GM19043 (cell line): ENCODE results near the gene REEP1.
A peak's percentile ranks its signal among the peaks of the same experiment; 100 is the strongest.
"Not testable (repeated sequence)": the region's sequence is repeated elsewhere in the genome, so short reads cannot be mapped to it uniquely, and the experiment has no call there.

Experiments used
- ATAC-seq: cut with Tn5 transposase; IDR thresholded peaks from one replicate; pipeline ENCODE4 v1.9.1; 2021; ENCODE audit warnings: low read depth; ENCODE audit not compliant: unreplicated experiment

REEP1 gene

DNA sequence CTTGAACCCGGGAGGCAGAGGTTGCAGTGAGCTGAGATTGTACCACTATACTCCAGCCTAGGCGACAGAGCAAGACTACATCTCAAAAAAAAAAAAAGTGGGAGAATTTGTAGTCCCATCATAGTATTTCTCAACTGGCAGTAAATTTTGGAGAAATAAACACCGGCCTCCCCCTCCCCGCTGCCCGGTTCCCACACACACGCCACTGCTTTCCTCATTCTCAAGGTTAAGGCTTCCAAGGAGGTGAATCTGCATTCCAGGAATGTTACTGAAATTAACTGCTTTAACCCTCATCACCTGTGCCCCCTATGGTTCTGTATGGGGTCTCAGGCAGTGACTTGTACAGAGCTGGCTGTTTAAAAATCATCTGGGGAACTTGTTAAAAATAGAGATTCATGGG is 88.2 kb downstream of the REEP1 start:
- ATAC-seq = no peak

DNA sequence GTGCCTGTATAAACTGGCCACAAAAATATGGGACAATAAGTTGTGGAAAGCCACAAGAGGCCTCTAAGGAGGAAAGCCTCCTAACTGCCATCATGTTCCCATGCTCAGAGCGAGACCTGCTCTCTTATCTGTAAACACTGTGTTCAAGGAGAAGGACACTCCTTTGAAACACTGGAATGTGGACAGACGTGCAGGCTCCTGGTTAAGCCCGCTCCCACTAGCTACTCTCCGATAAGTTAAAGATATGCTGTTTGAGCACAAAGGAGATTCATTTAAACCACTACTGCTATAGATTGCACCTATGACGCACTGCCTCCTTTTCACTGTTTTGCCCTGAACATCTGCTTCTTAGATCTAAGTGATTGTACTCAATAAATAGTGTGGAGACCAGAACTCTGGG is 92.2 kb downstream of the REEP1 start:
- not testable (repeated sequence) for ATAC-seq

DNA sequence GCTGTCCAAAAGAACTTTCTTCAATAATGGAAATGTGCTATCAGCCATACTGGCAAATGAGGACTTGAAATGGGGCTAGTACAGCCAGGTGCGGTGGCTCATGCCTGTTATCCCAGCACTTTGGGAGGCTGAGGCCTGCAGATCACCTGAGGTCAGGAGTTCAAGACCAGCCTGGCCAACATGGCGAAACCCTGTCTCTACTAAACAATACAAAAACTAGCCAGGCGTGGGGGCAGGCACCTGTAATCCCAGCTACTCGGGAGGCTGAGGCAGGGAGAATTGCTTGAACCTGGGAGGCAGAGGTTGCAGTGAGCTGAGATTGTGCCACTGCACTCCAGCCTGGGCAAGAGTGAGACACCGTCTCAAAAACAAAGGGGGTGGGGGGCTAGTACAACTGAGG is 92.6 kb downstream of the REEP1 start:
- not testable (repeated sequence) for ATAC-seq

DNA sequence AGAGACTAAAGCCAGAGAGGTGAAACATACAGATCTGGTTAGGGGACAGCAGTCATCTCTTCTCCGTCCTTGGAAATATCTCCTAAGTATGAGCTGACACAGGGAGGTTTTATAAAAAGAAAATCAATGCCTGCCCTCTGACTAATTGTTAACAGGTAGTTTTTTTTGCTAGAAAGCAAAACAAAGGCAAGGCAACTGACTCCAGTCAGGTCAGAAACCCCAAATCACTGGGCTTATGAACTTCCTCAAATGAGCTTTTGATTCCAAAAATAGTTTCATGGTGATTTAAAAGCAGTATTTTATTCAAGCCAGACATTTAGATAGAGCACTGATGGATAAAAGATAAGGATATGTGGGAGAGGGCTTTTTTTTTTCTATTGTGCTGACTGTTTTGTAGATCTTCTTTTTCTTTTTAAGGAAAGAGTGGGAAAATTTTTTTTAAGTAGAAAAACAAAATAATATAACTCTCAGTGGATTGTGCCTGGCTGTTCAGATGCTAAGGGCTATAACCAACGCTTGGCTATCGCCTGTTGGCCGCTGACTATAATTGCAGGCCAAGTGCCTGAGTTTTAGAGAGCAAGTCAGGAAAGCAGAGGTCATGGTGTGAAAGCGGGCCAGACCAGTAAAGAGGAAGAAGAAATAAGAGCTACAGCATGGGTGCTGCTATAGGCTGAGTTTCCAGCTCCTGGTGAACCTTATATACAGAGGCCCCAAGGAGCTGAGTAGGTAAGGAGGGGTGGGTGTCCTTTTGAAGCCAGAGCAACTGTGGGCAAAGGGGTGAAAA is 93.3 kb downstream of the REEP1 start:
- ATAC-seq = no peak

DNA sequence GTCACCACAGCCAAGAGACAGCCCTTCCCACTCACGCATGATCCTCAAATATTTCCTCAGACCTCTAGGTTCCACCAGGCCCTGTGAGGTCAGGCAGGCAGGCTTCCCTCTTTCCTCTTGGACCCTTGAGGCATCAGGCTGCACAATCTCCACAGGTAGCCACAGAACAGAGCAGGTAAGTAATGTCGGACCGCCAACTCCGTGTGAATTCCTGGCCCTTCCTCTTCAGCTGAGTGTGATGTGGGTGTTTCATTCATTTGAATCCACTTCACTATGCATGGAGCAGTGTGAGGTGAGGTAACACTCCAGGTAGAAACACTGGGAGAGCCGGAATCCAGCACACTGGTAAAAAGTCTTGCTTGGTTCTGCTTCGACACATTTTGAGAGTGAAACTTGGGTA is 94.2 kb downstream of the REEP1 start:
- ATAC-seq = no peak

DNA sequence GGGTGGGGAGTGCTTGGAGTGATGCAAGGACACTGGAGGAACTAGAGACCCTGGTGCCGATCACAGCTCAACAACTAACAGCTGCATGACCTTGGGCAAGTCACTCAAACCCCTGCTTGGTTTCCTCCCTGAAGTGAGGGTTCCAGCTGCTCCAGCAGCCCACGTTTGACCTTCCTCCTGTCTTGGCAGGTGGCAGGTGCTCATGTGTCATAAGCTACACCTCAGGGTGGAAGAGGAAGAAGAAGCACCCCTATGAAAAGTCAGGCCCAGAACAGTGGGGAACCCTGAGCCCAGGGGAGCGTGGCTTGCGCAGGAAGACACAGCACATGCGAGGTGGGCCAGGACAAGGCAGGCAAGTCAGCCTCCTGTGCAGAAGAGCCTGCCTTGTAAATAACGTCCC is 95.8 kb downstream of the REEP1 start:
- ATAC-seq = no peak

DNA sequence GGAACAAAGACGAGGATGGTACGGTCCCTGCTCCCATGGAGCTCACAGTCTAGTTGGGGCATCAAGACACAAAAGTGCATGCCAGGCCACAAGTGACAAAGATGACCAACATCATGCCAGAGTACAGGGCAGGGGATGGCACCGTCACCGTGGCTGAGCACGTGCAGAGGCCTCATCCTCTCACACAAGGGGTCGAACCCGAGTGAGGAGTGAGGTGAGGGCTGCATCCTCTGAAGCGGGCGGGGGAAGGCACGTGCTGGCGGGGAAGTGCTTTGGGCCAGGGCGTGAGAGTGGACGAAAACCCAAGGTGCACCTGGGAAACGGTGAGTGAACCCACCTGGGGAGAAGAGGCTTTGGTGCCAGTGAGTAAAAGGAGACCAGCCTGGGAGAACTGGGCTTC is 97.2 kb downstream of the REEP1 start:
- no peak for ATAC-seq

DNA sequence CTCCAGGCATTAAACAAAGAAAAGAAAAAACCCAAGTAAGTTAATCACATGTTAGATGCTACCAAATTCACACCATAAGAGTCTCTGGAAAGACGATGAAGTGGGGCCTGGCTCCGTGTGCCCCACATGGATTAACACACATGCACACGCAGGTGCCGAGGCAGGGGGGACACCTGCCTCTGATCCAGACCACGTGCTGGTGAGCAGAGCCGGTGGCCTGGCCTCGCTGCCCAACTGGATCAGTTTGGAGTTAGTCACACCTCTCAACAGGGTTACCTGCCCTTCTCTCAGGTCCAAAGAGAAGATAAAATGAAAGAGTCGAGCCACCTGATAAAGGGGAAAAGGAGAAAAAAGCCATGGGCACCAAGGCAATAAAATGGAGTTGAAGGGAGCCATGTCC is 97.7 kb downstream of the REEP1 start:
- ATAC-seq = no peak

DNA sequence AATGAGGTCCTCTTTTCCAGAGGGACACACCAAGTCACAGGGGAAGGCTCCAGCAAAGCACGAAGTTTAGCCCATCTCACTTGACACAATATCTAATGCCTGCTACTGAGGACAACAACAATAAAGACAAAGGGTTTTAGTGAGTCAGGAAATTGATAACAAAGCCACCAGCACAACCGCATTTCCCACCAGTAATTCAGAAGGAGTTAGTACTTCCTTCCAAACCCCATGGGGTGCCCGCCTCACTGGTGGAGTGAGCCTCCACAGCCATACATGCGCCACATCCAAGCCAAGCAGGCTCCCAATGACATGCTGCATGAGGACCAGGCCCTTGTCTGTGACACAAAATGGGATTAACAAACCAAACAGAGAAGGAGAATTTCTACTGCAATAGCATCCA is 98.1 kb downstream of the REEP1 start:
- ATAC-seq = no peak

DNA sequence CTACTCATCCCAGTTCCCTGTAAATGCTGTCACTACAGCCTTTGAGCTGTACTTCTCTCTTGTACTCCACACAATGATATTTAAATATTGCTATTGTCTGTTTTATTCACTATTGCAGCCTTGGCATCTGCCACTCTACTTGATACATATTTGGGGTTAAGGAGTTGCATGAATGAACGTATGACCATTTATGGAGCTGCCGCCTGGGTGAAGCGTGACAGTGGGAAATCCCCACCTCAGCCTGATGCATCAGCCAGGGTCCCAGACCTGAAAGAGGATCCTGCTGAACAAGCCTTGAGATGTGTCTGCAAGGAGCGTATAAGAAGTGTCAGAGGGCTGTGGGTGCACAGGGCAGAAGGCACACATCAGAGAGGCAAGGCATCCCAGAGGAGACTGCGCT is 99.1 kb downstream of the REEP1 start:
- peak; percentile 78 for ATAC-seq

DNA sequence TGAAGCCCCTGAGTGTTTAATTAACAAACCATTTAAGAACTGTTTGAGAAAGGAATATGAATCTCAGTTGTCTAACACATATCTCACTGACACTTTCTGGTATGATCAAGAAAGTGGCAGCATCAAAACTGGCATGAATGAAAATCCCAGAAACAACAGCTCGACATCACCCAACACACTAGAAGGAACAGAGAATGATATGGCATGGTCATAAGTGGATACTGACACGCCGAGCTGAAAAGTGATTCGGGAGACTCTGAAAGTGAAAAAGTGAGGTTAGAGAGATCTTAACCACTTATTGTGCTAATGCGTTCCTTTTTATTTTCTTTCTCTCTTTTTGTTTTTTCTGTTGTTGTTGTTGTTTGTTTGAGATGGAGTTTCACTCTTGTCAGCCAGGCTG is 100.3 kb downstream of the REEP1 start:
- peak; percentile 43 for ATAC-seq

DNA sequence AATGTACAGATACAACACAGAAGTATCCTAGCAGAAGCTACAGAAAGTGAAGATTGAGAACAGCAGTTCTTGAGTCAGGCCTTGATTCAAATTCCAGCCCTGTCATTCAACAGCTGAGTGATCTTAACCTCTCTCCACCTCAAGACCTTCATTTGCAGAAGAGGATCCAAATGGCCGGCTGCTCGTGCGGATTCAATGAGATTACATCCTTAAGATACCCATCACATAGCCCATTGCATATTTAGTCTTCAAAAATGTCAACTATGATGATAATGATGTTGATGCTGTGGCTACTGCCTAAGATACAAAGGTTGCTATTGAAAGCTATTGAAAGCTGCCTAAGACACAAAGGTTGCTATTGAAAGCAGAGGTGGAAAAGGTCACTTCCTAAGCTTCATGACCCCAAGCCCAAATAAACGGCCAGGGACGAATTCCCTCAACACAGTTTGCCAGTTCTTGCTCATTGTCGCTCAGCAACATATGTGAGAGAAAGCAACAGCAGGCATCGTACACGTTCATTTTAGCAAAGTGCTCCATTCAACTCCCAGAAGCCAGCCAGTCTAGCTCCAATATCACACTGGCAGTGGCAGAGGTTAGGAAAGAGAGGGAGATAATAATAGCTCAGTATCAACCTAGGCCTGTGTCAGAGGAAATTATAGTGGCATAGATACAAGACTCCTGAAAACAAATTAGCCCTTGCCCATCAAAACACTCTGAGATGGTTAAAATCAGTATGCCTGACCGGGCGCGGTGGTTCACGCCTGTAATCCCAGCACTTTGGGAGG is 102.0 kb downstream of the REEP1 start:
- no peak for ATAC-seq

DNA sequence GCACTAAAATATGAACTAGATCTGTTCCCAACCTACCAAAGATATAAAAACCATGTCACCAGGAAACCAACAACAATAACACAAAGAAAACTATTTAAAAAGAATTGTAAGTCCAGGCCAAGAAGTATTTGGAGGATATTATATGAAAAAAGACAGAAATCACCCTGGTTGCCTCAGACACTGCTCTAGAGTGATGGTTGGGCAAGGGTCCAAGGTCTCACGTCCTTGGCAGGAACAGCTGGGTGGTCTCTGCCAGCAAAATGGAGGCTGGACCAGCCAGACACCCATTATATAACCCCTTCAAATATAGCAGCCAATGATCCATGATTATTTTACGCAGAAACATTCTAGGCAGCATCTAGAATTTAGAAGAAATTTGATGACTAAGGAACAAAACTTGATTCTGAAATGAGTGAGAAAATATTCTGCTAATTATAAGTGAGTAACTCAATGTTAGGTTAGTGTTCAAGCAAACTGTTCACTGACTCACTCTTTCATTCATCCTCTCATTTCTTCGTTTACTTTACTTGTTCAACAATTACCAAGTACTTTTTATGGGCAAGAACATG is 102.8 kb downstream of the REEP1 start:
- ATAC-seq = no peak

DNA sequence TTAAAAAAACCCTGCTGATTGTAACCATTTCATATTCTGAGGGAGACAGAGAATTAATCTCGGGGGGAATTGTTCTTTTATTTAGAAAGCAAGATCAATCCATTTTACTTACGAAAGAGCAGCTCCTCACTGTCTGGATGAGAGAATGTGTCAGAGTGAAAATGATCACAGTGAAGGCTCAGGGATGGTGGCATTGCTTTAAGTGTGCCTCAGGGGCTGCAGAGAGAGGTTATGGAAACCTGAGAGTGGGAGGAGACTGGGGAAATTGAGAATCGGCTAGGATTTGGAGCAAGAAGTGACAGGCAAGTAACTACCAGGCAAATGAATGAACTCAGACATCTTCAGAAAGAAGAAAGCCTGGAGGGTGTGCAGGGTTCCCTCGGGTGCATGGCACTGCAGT is 104.0 kb downstream of the REEP1 start:
- no peak for ATAC-seq

DNA sequence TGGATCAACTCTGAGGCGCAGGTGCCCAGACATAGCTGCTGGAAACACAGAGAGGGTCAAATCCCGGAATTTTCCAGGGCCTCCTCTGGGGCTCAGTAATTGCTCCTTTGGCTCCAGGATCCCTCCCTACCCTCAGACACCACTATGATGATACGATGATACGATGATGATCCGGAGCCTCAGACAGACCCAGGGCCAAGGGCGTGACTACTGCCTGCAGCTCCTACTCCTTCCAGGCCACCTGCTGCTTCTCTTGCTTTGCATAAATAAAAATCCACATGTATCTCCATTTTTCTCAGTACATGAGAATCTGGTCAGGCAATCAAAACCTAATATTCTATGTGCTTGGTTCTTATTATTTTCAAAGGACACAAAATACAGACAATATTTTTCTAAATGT is 104.5 kb downstream of the REEP1 start:
- no peak for ATAC-seq

DNA sequence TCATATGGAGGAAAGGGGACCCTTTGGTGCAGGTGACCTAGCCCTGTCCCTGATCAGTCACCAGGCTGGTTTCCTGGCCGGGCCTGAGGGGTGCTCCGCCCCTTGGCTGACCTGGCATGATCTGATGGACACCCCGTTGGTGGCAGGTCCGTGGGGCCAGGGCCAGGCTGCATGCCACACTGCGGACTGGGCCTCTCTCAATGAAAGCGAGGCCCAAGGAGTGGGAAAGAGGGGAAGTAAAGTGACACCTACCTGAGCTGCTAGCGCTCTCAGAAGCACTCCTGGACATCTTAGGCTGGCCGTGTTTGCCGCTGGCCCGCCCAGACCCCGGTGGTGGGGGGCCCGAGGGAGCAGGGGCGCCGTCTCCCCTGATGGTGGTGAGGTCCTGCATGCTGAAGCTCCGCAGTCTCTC is 105.0 kb downstream of the REEP1 start:
- ATAC-seq = no peak

DNA sequence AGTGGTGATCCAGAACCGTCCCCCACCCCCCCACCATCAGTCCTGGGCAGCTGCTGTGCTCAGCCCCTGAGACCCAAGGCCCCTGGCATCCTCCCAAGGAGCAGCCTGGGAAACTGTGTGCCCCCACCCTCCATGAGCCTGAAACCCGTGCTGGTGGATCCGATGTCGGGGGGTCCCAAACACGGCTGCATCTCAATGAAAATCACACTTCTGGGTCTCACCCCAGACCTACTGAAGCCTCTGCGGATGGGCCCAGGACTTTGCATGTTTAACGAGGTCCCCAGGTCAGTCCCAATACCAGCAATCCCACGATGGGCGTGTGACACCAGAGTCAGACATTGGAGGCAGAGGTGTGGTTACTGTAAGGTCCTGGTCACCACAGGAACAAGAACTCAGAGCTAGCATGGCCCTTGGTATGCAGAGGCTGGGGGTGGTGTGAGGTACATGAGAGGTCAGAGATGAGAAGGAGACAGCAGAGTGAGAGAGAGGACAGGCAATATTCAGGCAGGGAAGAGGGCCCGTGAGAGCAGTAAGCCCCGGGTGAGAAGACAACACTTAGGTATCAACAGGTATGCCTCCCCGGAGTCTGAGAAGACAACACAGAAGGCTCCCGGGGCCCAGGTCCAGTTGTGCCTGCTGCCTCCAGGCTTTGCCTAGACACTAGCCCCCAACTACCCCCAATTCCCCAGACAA is 105.6 kb downstream of the REEP1 start:
- no peak for ATAC-seq

DNA sequence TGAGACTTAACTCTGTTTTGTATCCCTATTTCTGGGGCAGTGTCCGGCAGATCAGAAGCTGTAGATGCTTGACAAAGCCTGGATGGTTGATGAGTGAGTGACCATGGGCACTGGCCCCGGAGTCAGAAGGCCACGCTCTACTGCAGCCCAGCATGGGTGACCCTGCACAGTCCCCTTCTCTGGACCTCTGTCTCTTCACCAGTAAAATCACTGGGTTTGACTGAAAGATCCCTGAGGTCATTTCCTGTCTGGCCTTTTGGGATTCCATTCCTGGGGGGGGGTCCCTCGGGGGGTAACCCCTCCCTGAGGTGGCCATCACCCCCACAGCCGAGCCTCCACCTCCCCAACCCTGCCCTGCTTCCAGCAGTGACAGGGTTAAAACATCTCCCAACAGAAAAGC is 106.5 kb downstream of the REEP1 start:
- no peak for ATAC-seq

DNA sequence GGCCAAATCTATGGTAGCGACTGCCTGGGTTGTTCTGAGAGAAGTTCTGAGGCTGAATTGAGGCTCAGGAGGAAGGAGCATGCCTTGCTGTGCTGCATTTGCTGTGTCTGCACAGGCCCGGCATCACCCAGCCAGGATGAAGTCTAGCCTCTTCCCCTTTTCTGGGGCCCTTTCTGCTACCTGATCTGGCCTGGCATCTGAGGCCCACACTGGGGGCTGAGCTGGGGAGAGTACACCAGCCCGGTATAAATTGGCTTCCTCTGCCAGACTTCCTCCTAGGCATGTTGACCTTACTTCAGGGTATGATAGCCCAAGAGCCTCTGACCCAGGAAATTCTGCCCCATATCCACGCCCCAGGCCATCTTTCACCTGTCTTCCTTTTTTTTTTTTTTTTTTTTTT is 108.2 kb downstream of the REEP1 start:
- ATAC-seq = no peak

DNA sequence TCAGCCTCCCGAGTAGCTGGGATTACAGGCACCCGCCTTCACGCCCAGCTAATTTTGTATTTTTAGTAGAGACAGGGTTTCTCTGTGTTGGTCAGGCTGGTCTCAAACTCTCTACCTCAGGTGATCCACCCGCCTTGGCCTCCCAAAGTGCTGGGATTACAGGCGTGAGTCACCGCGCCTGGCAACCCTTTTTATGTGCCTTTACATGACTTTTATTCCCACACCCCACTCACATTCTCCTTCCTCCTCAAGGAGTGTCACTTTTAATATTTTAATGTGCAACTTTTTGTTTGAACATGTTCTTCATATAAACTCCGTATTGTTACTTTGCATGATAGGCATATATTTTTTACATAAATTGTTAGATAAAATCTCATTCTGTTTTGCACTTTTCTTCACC is 108.9 kb downstream of the REEP1 start:
- ATAC-seq = not testable (repeated sequence)

DNA sequence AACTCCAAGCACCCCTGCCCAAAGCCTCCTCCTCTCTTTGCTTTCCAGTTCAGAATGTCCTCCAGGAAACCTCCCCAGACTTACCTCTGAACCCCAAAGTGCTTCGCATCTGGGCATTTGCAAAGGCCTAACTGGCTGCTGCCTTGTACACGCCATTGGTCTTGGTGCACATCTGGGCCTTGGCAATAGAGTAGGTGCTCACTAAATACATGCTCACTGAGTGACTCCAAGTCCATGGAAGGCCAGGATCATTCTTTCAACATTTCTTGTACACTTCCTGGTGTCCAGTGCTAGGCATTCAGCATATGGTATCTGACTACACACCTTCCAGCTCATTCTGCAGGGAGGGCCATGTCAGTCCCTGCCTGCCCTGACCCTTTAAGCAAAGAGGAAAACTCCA is 109.7 kb downstream of the REEP1 start:
- ATAC-seq = no peak
